NCI-H1694 (cell line): Measurements from ENCODE around the gene USP8.
"Not testable (repeated sequence)": the region's sequence is repeated elsewhere in the genome, so short reads cannot be mapped to it uniquely, and the experiment has no call there.

Source experiments
- DNase-seq: peaks from one replicate; lab custom pipeline; 2025; lab: John Stamatoyannopoulos, UW

The USP8 gene

DNA sequence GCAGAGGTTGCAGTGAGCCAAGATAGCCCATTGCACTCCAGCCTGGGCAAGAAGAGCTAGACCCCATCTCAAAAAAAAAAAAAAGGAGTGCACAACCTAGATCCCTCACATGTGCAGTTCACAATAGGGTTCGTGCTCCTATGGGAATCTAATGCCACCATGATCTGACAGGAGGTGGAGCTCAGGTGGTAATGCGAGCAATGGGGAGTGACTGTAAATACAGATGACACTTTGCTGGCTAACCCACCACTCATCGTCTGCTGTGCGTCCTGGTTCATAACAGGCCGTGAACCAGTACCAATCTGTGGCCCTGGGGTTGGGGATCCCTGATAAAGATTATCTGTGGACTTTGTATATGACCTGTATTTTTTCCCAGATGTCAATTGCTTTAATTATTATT is 16.7 kb downstream of the USP8 start:
- DNase-seq = no peak

DNA sequence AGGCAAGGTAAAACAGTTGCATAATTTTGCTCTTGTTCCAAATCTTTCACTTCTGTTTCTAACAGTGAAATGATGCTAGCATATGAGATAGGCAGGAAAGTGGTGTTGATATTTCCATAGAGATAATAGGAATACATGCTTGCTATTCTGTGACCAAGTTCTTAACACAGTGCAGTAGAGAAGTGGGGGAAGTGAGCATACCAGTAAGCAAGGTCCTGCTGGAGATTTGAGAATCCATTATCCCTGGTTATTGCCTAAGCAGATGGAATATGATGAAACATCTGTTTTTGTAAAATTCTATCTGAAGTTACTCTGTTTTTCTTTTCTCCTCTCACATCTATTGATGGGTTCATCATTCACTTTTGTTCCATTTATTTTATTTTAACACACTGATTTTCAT is 28.7 kb downstream of the USP8 start:
- DNase-seq = no peak

DNA sequence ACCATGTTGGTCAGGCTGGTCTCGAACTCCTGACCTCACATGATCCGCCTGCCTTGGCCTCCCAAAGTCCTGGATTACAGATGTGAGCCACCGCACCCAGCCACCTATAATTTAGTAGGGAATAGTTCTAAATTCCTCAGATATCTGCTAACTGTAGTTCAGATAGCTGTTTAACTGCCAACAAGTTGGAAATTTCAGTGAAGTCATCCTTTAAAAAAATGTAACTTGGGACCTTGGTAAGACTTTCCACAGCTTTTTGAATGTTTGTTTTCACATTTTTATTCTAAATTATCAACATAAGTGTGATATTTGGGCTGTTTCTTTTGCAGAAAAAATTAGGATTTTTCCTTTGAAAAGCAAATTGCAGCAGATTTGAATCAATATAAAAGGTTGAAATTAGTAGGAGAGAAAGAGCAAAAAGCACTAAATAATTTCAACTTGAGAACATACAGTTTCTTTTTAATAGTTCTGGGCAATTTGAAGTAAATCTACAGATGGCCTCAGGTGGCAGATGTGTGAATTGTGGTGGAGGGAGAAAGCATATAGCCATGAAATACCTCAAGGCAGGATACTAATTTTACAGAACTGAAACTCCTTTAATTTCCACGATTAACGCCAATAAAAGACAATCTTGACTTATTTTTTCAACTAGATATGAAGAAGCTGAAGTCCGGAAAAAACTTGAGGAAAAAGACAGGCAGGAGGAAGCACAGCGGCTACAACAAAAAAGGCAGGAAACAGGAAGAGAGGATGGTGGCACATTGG is 34.3 kb downstream of the USP8 start:
- no peak for DNase-seq

DNA sequence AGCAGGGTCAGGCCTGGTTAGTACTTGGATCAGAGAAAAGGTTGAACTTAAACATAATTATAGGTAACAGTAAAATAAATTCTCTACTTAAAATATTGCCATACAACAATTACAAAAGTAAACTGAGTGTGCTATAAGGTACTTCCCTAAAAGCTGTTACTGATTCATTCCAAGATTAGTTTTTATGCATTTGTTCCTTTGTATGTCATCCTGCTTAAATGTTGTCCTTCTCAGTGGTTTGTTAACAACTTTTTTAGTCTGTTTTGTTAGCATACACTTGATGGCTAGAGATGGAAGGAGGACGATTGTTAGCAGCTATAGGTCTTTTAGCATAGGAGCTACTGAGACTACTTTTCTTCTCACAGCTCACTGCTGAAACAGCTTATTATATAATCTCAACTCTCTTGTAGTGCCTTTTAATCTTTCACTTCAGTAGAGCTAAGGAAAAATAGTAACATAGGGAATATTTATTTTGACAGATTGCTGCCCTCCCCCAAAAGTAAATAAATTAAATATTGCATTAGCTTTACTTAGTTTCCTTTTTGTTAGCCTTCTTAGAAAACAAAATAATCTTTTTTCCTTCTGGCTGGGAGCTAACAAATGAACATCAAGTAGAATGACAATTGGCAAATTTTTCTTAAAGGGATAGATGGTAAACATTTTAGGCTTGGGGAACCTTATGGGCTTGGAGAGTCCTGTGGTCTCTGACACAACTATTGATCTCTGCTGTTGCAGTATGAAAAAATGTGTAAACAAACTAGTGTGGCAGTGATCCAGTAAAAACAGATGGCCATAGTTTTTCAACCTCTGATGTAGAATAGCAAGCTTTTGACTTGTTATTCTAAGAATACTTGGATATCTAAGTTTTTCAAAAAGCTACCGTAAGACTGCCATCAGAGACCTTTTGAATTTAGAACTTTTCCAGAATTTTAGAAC is 39.5 kb downstream of the USP8 start:
- DNase-seq = peak; percentile 46

DNA sequence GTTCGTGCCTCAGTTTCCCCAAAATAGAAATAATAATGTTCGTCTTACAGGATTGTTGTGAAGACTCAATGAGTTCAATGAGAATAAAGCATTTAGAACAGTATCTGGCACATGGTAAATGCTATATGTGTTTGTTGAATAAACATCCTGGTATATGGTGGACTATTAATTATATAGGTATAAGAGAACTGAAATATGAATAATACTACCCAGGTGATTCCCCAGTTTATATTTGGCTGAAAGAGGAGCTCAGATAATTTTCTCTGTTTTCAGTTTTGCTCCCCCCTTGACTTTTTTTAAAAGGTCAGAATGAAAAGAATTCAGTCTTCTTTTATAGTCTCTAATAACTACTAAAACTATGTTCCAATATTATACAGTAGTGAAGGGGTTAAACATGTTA is 46.9 kb downstream of the USP8 start:
- DNase-seq = no peak

DNA sequence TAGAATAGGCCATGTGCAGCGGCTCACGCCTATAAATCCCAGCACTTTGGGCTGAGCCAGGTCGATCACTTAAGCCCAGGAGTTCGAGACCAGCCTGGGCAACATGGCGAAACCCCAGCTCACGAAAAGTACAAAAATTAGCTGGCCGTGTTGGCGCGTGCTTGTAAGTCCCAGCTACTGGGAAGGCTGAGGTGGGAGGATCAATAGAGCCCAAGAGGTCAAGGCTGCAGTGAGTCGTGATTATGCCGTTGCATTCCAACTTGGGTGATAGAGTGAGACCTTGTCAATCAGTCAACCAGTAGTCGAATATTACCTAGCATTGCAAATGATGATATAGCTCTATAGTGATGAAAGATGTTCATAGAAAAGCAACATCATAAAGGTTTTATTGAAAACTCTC is 51.9 kb downstream of the USP8 start:
- no peak for DNase-seq

DNA sequence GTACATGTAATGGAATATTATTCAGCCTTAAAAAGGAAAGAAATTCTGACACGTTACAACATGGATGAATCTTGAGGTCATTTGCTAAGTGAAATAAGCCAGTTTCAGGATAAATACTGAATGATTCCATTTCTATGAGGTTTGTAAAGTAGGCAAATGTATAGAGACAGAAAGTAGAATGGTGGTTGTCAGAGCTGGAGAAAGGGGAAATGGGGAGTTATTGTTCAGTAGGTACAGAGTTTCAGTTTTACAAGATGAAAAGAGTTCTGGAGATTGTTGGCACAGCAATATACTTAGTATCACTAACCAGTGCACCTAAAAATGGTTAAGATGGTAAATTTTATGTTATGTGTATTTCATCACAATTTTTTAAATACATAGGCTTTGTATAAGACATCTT is 60.6 kb downstream of the USP8 start:
- DNase-seq = no peak

DNA sequence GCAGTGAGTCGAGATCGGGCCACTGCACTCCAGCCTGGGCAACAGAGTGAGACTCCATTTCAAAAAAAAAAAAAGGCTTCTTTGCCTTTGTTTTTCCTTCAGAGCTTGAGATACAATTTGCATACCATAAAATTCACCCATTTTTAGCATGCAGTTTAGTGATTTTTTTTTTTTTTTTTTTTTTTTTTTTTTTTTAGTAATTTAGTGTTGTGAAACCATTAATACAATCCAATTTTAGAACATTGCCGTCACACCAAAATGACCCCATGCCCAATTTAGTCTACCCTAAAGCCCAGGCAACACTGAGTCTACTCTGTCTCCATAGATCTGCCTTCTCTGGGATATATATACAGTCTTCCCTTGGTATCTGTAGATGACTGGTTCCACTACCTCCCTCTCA is 61.2 kb downstream of the USP8 start:
- DNase-seq = no peak

DNA sequence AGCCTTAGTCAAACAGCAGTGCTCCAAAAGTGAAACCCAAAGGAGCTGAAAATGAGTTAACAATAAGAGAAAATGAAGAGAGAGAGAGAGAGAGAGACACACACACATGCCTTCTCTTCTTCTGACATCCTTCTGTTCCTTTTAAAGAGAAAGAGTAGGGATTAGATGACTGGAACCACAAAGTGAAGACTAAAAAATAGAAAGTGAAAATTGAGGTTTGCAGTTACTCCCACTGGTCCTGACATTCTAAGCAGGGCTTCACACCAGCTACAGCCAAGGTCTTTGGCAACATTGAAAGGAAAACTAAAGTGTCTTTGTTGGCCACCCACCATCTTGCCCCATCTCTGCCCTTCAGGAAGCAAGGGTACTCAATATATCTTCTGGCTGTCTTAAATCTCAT is 63.1 kb downstream of the USP8 start:
- no peak for DNase-seq

DNA sequence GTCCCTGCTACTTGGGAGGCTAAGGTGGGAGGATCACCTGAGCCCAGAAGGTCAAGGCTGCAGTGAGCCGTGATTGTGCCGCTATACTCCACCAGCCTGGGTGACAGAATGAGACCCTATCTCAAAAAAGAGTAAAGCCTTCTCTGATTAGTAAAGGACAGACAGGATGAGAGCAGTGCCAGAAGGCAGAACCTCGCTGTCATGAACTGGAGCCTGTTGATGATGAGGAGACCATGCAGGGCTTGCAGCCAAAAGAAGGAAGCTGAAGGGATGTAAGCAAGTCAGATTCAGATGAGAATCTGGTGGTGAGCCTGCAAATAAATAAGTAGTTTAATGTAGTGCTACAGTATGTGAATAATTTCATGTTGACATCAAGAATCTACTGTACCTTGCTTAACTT is 69.4 kb downstream of the USP8 start:
- DNase-seq = no peak

DNA sequence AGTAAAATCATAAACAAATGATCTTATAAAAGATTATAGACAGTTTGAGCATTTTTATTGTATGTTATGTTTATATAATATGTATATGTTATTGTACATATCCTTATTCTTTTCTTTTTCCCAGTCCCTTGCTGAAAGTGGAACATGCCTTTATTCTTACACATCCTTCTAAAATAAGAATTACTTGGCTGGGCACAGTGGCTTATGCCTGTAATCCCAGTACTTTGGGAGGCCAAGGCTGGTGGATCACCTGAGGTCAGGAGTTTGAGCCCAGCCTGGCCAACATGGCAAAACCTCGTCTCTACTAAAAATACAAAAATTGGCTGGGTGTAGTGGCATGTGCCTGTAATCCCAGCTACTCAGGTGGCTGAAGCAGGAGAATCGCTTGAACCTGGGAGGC is 70.3 kb downstream of the USP8 start:
- not testable (repeated sequence) for DNase-seq

DNA sequence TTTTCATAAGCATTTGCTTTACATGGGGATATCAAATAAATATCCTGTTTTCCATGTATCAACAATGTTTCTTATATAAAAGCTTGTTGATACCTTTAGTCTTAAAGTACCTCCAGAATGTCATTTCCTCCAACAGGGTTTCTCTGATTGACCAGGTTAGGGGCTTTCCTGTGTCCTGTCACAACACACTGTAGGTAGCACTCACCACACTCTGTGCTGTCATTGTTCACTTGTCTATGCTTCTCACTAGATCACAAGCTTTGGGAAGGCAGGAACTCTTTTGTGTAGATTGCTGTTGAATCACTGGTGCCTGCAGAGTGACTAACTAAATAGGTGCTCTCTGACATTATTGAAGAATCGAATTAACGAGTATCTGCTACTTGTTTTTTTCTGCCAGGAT is 72.5 kb downstream of the USP8 start:
- no peak for DNase-seq

DNA sequence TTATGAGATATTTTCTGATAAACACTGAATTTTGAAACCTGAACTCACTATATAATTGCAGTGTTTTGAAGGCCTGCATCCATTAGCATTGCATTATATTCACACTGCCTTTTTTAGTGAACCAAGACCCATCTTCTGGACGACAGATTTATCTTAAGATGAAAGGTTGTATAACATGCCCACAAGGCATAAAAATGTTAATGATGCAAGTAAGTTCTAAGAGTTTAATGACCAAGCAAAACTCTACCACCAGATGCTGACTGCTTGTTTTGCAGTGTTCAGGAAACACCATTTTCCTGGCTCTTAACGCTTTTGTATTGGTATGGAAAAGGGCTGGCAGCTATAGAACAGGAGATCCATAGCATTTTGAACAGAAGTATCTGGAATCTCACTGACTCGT is 76.1 kb downstream of the USP8 start:
- no peak for DNase-seq

DNA sequence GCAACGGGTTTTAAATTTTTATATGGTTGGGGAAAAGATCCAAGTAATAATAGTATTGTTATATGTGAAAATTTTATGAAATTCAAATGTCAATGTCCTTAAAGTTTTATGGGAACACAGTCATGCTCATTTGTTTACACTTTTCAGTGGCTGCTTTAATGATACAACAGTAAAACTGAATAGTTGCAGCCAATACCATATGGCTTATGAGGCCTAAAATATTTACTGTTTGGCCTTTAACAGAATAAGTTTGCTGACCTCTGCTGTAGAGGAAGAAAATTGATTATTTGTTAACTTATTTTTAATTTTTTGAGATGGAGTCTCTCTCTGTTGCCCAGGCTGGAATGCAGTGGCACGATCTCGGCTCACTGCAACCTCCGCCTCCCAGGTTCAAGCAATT is 77.6 kb downstream of the USP8 start:
- DNase-seq = no peak

DNA sequence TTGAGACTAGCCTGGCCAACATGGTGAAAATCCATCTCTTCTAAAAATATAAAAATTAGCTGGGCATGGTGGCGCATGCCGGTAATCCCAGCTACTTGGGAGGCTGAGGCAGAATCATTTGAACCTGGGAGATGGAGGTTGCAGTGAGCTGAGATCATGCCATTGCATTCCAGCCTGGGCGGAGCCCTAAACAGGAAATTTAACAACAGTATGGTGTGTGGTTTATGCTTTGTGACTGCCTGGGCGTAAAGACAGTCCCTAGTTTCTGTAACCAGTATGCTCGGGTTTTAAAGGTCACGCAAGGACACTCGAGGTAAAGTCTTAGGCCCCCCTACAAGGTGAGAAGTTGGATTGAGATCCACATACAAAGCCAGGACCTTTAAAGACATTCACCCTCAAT is 78.9 kb downstream of the USP8 start:
- no peak for DNase-seq

DNA sequence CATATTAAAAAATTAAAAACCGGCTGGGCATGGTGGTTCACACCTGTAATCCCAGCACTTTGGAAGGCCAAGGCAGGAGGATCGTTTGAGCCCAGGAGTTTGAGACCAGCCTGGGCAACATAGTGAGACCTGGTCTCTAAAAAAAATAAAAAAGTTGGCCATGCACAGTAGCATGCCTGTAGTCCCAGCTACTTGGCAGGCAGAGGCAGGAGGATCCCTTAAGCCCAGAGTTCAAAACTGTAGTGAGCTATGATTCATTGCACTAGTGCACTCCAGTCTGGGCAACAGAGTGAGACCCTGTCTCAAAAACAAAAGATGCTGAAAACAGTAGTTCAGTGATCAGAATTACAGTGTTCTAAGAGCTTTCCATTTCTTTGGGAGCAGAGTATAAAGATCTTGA is 81.5 kb downstream of the USP8 start:
- DNase-seq = not testable (repeated sequence)

DNA sequence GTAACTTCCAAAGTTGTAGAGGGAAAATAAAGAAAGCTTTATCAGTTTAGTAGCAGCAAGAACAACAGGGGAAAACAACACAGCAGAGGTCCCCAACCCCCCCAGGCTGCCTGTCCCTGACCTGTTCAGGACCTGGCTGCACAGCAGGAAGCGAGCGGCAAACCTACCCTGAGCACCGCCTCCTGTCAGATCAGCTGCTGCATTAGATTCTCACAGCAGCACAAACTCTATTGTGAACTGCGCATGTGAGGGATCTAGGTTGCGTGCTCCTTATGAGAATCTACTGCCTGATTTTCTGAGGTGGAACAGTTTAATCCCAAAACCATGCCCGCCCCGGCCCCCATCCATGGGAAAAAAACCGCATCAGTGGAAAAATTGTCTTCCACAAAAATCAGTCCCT is 81.9 kb downstream of the USP8 start:
- no peak for DNase-seq

DNA sequence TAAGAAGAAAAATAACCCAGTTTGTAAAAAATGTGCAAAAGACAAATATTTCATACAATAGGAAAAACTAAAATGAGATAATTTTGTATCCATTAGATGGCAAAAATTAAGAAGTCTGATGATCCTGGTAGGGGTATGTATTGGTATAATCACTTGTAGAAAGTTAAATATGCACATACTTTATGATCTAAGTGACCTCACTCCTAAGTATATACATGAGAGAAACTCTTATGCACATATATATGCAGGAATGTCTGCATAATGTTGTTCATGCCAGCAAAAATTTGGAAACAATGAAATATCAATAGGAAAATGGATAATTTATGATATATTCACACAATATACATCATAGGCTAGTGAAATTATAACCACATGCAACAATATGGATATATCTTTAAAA is 88.8 kb downstream of the USP8 start:
- no peak for DNase-seq

DNA sequence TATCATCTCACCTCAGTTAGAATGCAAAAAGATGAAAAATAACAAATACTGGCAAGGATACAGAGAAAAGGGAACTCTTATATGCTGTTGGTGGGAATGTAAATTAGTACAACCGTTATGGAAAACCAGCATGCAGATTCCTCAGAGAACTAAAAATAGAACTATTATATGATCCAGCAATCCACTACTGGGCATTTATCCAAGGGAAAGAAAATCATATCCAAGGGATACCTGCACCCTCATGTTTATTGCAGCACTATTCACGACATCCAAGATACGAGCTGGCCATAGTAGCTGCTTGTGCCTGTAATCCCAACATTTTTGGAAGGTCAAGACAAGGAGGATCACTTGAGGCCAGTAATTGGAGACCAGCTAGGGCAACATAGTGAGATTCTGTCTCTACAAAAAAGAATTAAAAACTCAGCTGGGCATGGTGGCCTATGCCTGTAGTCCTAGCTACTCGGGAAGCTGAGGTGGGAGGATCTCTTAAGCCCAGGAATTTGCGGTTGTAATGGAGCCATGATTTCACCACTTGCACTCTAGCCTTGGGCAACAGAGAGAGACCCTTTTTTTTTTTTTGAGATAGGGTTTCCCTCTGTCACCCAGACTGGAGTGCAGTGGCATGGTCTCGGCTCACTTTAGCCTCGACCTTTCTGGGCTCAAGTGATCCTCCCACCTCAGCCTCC is 95.7 kb downstream of the USP8 start:
- no peak for DNase-seq

DNA sequence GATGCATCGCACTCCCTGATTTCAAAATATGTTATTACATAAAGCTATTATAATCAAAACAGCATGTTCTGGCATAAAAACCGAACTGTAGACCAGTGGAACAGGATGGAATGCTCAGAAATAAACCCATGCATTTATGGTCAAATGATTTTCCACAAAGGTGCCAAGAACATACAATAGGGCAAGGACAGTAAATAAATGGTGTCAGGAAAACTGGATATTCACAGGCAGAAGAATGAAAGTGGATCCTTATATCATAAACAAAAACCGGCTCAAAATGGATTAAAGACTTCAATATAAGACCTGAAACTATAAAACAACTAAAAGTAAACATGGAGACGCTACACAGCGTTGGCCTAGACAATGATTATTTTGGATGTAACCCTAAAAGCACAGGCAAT is 99.6 kb downstream of the USP8 start:
- no peak for DNase-seq

DNA sequence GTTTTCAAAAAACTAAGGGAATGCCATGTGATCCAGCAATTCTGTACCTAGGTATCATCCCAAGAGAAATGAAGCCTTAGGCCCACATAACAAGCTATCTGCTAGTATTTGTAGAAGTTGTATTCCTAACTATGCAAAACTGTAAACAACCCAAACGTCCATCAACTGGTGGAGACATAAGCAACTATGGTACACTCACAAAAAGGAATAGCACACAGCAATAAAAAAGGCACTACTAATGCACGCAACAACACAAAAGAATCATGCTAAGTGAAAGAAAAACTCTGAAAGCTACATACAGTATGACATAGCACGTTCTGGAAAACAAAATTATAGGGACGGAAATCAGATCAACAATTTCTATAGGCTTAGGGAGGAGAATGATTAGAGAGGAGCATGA is 107.0 kb downstream of the USP8 start:
- no peak for DNase-seq

DNA sequence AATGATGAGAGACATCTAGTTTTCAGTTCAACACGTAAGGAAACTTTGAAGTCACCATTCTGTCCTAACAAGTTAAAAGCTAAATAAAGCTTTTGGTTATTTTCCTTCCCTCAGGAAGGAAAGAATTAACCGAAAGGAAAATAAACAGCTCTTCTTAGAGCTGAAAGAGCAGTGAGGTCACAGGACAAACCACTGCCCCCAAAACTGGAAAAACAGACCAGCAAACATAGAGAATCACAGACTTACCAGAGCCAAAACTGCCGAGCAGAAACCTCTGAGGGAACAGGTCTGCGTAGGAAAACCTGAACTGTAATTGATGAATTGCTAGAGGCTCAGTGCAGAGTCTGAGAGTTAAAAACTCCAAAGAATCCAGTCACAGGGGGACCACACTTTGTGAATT is 107.6 kb downstream of the USP8 start:
- no peak for DNase-seq

DNA sequence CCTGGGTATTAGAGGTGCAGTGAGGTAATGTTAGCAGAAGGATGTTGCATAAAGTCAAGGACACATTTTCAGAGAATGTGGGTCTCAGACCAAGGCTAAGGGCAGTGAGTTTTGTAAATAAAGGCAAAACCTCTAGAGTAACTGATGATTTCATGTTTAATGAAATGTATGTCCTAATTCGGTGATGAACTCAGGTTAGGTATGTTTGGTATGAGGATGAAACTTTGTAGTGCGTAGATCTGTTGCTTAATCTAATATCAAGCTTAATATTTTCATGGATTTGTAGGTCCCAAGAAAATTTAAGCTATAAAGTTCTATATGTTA is 118.6 kb downstream of the USP8 start:
- no peak for DNase-seq
